CD4-positive, alpha-beta memory T cell (primary cell): ENCODE results near the gene TUBB2A. TPM values are rescaled to one million over a fixed set of nuclear protein-coding genes. Genes with fewer than 3 reads are reported as not detected.

ENCODE experiments used
- CTCF ChIA-PET: fragments of 350-600 bp; sonication (Branson Sonifier 250); formaldehyde crosslinking; loops from one replicate; lab custom pipeline; 2021; ENCODE audit warnings: inconsistent platforms; ENCODE audit not compliant: partially characterized antibody; lab: Charles Lee
- POLR2A ChIA-PET: fragments of 350-600 bp; sonication (Branson Sonifier 250); formaldehyde crosslinking; loops from one replicate; lab custom pipeline; 2021; ENCODE audit not compliant: partially characterized antibody; lab: Charles Lee
- DNase-seq, 5 donors: peaks; one replicate each; pipeline versions ENCODE4 v3.0.0 to v3.0.0-alpha.2; 2020 to 2022; ENCODE audit warnings: mixed read lengths in 1 of 5
- H3K27ac ChIP-seq: one replicate; pipeline ENCODE4 v1.7.0; 2013; ENCODE audit warnings: low read depth, low read length
- H3K27me3 ChIP-seq: 2 replicates; pipeline ENCODE4 v1.7.0; 2013; ENCODE audit warnings: mild to moderate bottlenecking, low read length, moderate library complexity; ENCODE audit not compliant: insufficient read depth
- H3K36me3 ChIP-seq: 2 replicates; pipeline ENCODE4 v1.7.0; 2013; ENCODE audit warnings: mild to moderate bottlenecking, low read length, moderate library complexity; ENCODE audit not compliant: insufficient read depth
- H3K4me1 ChIP-seq: 2 replicates; pipeline ENCODE4 v1.7.0; 2013; ENCODE audit warnings: mild to moderate bottlenecking, low read length, moderate library complexity; ENCODE audit not compliant: insufficient read depth
- H3K4me3 ChIP-seq, 2 donors: one replicate each; pipeline ENCODE4 v1.7.0; 2013; ENCODE audit warnings: low read length in 2 of 2, mild to moderate bottlenecking in 1 of 2
- H3K9me3 ChIP-seq, 2 donors: one replicate each; pipeline ENCODE4 v1.7.0; 2013; ENCODE audit warnings: low read length in 2 of 2, control low read depth in 1 of 2; ENCODE audit not compliant: control insufficient read depth in 1 of 2
- H3K27ac Mint-ChIP-seq, 7 donors: one replicate each; pipeline ENCODE4 v1.8.0; 2020 to 2021; ENCODE audit warnings: mixed read lengths in 7 of 7, mild to moderate bottlenecking in 6 of 7, inconsistent platforms in 3 of 7, moderate library complexity in 3 of 7
- H3K27me3 Mint-ChIP-seq, 2 donors: one replicate each; pipeline ENCODE4 v1.8.0; 2020 to 2021; ENCODE audit warnings: mixed read lengths in 2 of 2
- H3K36me3 Mint-ChIP-seq, 2 donors: one replicate each; pipeline ENCODE4 v1.8.0; 2020 to 2021; ENCODE audit warnings: mixed read lengths in 2 of 2, inconsistent platforms in 1 of 2, mild to moderate bottlenecking in 1 of 2
- H3K4me1 Mint-ChIP-seq, 4 donors: one replicate each; pipeline ENCODE4 v1.8.0; 2020 to 2021; ENCODE audit warnings: mixed read lengths in 4 of 4, mild to moderate bottlenecking in 1 of 4
- H3K4me3 Mint-ChIP-seq, 8 donors: one replicate each; pipeline ENCODE4 v1.8.0; 2020 to 2021; ENCODE audit warnings: mixed read lengths in 8 of 8, mild to moderate bottlenecking in 7 of 8, moderate library complexity in 6 of 8, inconsistent platforms in 3 of 8
- H3K9me3 Mint-ChIP-seq, 8 donors: one replicate each; pipeline ENCODE4 v1.8.0; 2020 to 2021; ENCODE audit warnings: mixed read lengths in 8 of 8, mild to moderate bottlenecking in 5 of 8, inconsistent platforms in 3 of 8, moderate library complexity in 1 of 8
- intact Hi-C: fragments of 100-400 bp; cut with micrococcal nuclease; formaldehyde crosslinking; loops from one replicate; pipeline ENCODE4 v1.15.1; 2023
- polyA plus RNA-seq, 2 donors: library from polyadenylated mRNA; unstranded; fragments of 300-500 nt; fragmentation: Illumina TruSeq; gene quantifications; one replicate each; pipeline ENCODE4 v1.2.3, GENCODE V29; 2021
- total RNA-seq, 2 experiments: library from RNA; stranded (reverse); gene quantifications; one replicate each; pipeline ENCODE4 v1.2.3, GENCODE V29; 2021

TUBB2A gene
- total RNA-seq = 1 to 10 TPM; 5.2 to 5.4 TPM
- 1 to 10 TPM; 7.3 to 8.4 TPM for polyA plus RNA-seq

DNA sequence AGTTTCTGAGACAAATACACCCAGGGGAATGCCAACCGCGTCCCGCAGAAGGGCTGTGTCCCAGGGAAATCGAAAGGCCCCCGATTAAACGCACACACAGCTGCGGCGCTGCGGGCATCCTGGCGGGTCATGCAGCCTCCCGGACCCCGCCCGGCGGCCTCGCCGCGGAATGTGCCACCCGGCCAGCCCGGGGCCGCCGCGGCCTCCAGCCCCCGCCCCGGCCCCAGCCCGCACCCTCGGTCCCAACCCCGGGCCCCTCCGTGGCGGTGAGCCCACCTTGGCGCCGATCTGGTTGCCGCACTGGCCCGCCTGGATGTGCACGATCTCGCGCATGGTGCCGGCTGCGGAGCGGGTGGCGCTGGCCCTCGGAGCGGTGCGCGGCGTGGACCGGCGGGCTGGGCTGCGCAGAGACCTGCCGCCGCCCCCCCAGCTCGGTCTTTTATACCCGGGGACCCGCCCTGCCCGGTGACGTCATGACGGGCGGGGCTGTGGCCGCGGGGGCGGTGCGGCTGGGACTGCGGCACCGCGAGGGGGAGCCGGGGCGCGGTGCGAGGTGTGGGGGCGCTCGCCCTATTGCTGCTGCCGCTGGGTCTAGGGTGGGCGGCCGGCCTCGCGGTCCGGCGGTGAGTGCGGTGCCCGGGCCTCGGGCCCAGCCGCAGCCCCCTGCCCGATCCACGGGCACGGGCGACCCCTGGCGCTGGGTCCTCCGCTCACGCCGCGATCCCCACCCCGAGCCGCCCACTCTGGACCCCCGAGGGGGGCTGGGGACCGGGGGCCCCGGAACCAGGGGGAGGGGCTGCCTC, at the start of gene TUBB2A:
Gene TUBB2A (minus strand): TSS at position 414 of the 803 bp plus-strand sequence. CDS start 81 bp downstream, at position 333.
- POLR2A ChIA-PET = interaction anchor here (0.5 to 2.5 kb wide), 14 partner anchors 9 to 902 kb away, joined by 3 to 10 read pairs (median 6); partner anchors contain the start of genes BPHL, PSMG4 and RIPK1

DNA sequence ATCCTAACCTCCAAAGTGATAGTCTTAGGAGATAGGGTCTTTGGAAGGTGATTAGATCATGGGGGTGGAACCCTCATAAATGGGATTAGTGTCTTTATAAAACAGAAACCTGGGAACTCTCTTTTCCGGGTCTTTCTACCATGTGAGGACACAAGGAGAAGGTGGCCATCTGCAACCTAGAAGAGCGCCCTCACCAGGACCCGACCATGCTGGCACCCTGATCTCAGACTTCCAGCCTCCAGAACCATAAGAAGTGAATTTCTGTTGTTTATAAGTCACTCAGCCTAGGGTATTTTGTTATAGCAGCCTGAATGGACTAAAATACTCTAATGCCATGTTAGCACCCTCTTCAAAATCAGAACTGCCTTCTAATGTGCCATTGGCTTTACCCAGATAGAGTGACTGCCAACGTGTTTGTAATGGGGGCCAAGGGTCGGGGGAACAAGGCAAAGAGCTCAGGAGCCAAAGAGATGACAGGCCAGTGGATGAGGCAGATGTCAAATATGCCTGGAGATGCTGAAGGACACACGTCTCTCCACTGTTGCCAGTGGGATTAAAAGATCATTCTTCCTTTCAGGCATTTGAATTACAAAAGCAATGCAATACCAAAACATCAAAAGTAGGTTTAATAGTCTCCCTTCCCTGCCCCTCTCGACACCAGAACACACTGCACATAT, 49.1 kb upstream of the TUBB2A start:
- peaks cover 9 to 17% (median 14%) of the 10 kb centered on the region in 4 donors for H3K4me1 Mint-ChIP-seq
- no peaks in the 10 kb centered on the region for H3K36me3 Mint-ChIP-seq
- CTCF ChIA-PET = no interaction called here
- no peak overlapping the region for H3K4me3 Mint-ChIP-seq
- no peaks in the 10 kb centered on the region for H3K36me3 ChIP-seq
- no peaks in the 10 kb centered on the region for H3K27me3 ChIP-seq
- no peak for DNase-seq
- peaks cover 16 to 19% of the 10 kb centered on the region in 2 donors for H3K27me3 Mint-ChIP-seq
- no peaks in the 10 kb centered on the region for H3K9me3 ChIP-seq
- no peak overlapping the region for H3K27ac Mint-ChIP-seq
- H3K9me3 Mint-ChIP-seq = peaks cover 0 to 13% (median under 1%) of the 10 kb centered on the region in 8 donors
- POLR2A ChIA-PET = no interaction called here
- intact Hi-C loops = no loop called here
- H3K4me1 ChIP-seq = peaks cover 9% of the 10 kb centered on the region
- no peak overlapping the region for H3K27ac ChIP-seq
- H3K4me3 ChIP-seq = no peak overlapping the region

More for the DNA sequence above, at the start of gene TUBB2A:
- Histone ChIP-seq H3K27me3 (no peaks in the 10 kb centered on the region), H3K36me3 (no peaks in the 10 kb centered on the region), H3K4me3 (peak within 1 kb of the TSS; percentile 49 to 81), H3K9me3 (no peaks in the 10 kb centered on the region), H3K27ac (peak within 1 kb of the TSS; percentile 81), H3K4me1 (peaks cover 30% of the 10 kb centered on the region)
- H3K9me3 Mint-ChIP-seq = no peaks in the 10 kb centered on the region
- H3K4me1 Mint-ChIP-seq = peaks cover 21 to 44% (median 32%) of the 10 kb centered on the region in 4 donors
- H3K27ac Mint-ChIP-seq = peak within 1 kb of the TSS; percentile 86 to 97 (median 94)
- peak; percentile 83 to 95 (median 91) for DNase-seq
- intact Hi-C loops = loop anchor here (1.0 to 2.0 kb wide), 5 partner anchors 31 to 101 kb away; partner anchors contain the start of genes BPHL, PSMG4 and RIPK1
- CTCF ChIA-PET = interaction anchor here (0.6 to 3.9 kb wide), 20 partner anchors 8 to 575 kb away, joined by 3 to 37 read pairs (median 4); no protein-coding TSS in a partner anchor
- no peaks in the 10 kb centered on the region for H3K27me3 Mint-ChIP-seq
- peaks cover 14 to 16% of the 10 kb centered on the region in 2 donors for H3K36me3 Mint-ChIP-seq
- H3K4me3 Mint-ChIP-seq = peak within 1 kb of the TSS; percentile 88 to 95 (median 92)

DNA sequence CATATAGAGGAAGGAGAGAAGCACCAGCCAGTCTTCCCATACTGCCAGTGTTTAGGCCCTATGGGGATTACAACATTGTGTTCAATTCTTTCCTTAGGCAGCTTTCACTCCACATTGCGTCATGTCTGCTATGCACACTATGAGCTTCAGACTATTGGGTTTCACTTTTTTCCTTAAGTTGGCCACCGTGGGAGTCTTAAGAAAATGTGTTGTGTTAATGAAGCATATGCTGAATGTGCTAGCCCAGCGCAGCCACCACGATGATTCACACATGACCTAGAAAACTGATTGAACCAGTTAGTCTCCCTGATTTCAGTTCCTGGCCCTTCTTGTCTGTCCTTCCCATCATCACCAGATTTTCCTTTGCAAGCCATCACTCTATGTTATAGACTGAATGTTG, 48.6 kb upstream of the TUBB2A start:
- H3K4me1 Mint-ChIP-seq = peaks cover 9 to 17% (median 14%) of the 10 kb centered on the region in 4 donors
- POLR2A ChIA-PET = no interaction called here
- intact Hi-C loops = no loop called here

DNA sequence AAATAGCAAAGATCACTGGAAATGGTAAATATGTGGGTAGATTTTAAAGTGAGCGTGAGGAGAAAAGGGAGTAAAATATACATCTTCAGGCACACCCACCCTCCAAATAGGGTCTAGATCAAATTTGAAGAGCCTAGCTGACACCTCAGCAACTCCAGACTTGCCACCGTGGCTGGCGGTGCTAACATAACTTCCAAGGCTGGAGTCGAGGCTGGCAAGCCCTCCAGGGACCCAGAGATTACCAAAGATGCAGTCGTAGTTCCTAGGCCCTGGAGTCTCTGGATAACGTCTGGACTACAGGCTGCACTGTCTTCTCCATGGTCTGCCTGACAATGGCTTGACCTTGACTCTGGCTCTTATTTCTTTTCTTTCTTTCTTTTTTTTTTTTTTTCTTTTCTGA, 47.6 kb upstream of the TUBB2A start:
- H3K27ac ChIP-seq = no peak overlapping the region
- no peak overlapping the region for H3K27ac Mint-ChIP-seq
- H3K9me3 ChIP-seq = no peaks in the 10 kb centered on the region
- H3K27me3 Mint-ChIP-seq = peaks cover 19 to 23% of the 10 kb centered on the region in 2 donors
- no peak for DNase-seq
- no peaks in the 10 kb centered on the region for H3K36me3 Mint-ChIP-seq
- H3K9me3 Mint-ChIP-seq = peaks cover 0 to 13% (median under 1%) of the 10 kb centered on the region in 8 donors
- no peaks in the 10 kb centered on the region for H3K27me3 ChIP-seq
- H3K4me1 Mint-ChIP-seq = peaks cover 9 to 16% (median 13%) of the 10 kb centered on the region in 4 donors
- no peak overlapping the region for H3K4me3 ChIP-seq
- no peaks in the 10 kb centered on the region for H3K36me3 ChIP-seq
- peaks cover 9% of the 10 kb centered on the region for H3K4me1 ChIP-seq
- intact Hi-C loops = no loop called here
- POLR2A ChIA-PET = no interaction called here
- CTCF ChIA-PET = no interaction called here
- H3K4me3 Mint-ChIP-seq = no peak overlapping the region

More for the DNA sequence above, 48.6 kb upstream of the TUBB2A start:
- Mint-ChIP-seq H3K36me3 (no peaks in the 10 kb centered on the region), H3K9me3 (peaks cover 0 to 13% (median under 1%) of the 10 kb centered on the region in 8 donors), H3K4me3 (no peak overlapping the region), H3K27ac (no peak overlapping the region), H3K27me3 (peaks cover 16 to 19% of the 10 kb centered on the region in 2 donors)
- CTCF ChIA-PET = no interaction called here
- no peak overlapping the region for H3K27ac ChIP-seq
- H3K4me3 ChIP-seq = no peak overlapping the region
- peaks cover 9% of the 10 kb centered on the region for H3K4me1 ChIP-seq
- H3K9me3 ChIP-seq = no peaks in the 10 kb centered on the region
- no peak for DNase-seq
- H3K27me3 ChIP-seq = no peaks in the 10 kb centered on the region
- no peaks in the 10 kb centered on the region for H3K36me3 ChIP-seq

DNA sequence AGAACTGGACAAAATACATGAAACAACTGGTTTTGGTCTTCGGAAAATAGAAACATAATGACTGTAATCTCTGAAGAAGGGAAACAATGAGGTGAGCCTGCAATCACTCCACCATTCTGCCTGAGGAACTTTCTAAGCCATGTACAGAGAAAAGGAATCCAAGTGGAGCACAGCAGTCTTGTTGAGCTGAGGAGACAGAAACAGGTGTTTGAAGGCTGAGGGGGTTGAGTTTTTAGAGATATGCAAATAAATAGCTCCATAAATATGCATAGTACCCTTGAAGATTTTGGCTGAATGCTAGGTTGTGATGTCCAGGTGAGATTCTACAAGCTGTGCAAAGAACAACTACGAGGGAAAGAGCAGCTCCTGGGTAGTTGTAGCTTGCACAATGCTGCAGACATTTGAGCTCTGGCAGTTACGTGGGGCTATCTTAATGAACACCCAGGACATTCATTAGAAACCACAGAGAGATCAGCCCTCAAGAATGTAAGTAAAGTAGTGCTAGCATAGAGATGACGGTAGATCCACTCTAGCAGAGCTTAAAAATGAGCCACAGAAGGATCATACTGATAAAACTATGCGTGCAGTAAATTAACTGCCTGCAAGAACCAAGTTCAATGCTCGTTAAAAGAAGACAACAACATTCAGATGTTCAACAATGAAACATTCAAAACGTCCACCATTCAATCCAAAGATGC, 45.8 kb upstream of the TUBB2A start:
- no peak for DNase-seq
- ChIA-PET CTCF (interaction anchor here (2.0 kb wide), 1 partner anchor 49 kb away, joined by 7 read pairs; no protein-coding TSS in a partner anchor), POLR2A (no interaction called here)
- Mint-ChIP-seq H3K9me3 (peaks cover 0 to 19% (median 5%) of the 10 kb centered on the region in 8 donors), H3K27ac (no peak overlapping the region), H3K4me3 (no peak overlapping the region), H3K27me3 (peaks cover 17 to 25% of the 10 kb centered on the region in 2 donors), H3K36me3 (no peaks in the 10 kb centered on the region), H3K4me1 (no peaks in the 10 kb centered on the region)
- Histone ChIP-seq H3K27me3 (no peaks in the 10 kb centered on the region), H3K36me3 (no peaks in the 10 kb centered on the region), H3K4me1 (no peaks in the 10 kb centered on the region), H3K9me3 (no peaks in the 10 kb centered on the region), H3K27ac (no peak overlapping the region), H3K4me3 (no peak overlapping the region)
- intact Hi-C loops = no loop called here

DNA sequence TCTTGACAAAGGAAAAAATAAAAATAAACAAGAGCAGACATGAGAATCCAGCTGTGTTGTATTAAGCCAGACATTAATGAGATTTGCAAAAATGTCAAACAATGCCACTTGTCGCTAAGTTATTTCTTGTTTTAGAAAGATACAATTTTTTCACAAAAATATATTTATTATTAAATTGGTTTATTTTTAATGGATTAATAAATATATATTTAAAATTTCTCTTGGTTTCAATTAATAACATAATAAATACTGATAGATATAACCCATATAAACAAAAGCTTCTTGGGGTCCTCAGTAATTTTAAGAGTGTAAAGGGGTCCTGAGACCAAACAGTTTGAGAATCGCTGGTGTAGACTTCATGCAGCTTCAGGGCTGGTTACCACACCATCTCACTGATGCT, 44.0 kb upstream of the TUBB2A start:
- Mint-ChIP-seq H3K9me3 (peaks cover 0 to 19% (median 5%) of the 10 kb centered on the region in 8 donors), H3K27ac (no peak overlapping the region), H3K27me3 (peaks cover 17 to 23% of the 10 kb centered on the region in 2 donors), H3K4me1 (no peaks in the 10 kb centered on the region), H3K36me3 (no peaks in the 10 kb centered on the region), H3K4me3 (no peak overlapping the region)
- no peak overlapping the region for H3K27ac ChIP-seq
- intact Hi-C loops = no loop called here
- H3K4me1 ChIP-seq = no peaks in the 10 kb centered on the region
- ChIA-PET CTCF (interaction anchor here (1.0 kb wide), 1 partner anchor 17 kb away, joined by 3 read pairs; no protein-coding TSS in a partner anchor), POLR2A (no interaction called here)
- DNase-seq = no peak
- H3K36me3 ChIP-seq = no peaks in the 10 kb centered on the region
- H3K9me3 ChIP-seq = no peaks in the 10 kb centered on the region
- H3K27me3 ChIP-seq = no peaks in the 10 kb centered on the region
- no peak overlapping the region for H3K4me3 ChIP-seq
